A172 (cell line): ENCODE measurements around the gene ADAMTS20. TPM values are rescaled to one million over a fixed set of nuclear protein-coding genes. Genes with fewer than 3 reads are reported as not detected.

Experiments
- DNase-seq: peaks from one replicate; pipeline ENCODE4 v3.0.0-alpha.2; 2015; ENCODE audit warnings: low spot score
- total RNA-seq: library from RNA; depleted of rRNA; stranded (reverse); fragments of >200 nt; shearing (Covaris generic); gene quantifications from 2 replicates; pipeline ENCODE4 v1.2.3, GENCODE V29; 2014

The ADAMTS20 gene
- total RNA-seq, 1 experiment from 2014 or later: 0.22 TPM

GRCh38 chr12:43493261-43493797 is 58.7 kb downstream of the ADAMTS20 start:
- DNase-seq: no peak

- DNase-seq: peak; percentile 12
Observed at GRCh38 chr12:43482311-43483085, 69.5 kb downstream of the ADAMTS20 start.

GRCh38 chr12:43480591-43480990 is 71.4 kb downstream of the ADAMTS20 start:
- DNase-seq: no peak

- DNase-seq: no peak
Observed at GRCh38 chr12:43462741-43463140, 89.3 kb downstream of the ADAMTS20 start.

- DNase-seq: no peak
Observed at GRCh38 chr12:43462080-43462479, 89.9 kb downstream of the ADAMTS20 start.

- DNase-seq: no peak
Observed at GRCh38 chr12:43459285-43459684, 92.7 kb downstream of the ADAMTS20 start.

GRCh38 chr12:43453761-43454160 is 98.2 kb downstream of the ADAMTS20 start:
- peak; percentile 44 for DNase-seq

GRCh38 chr12:43444940-43445564 is 107.0 kb downstream of the ADAMTS20 start:
- DNase-seq: peak; percentile 61

- DNase-seq: no peak
Observed at GRCh38 chr12:43436597-43436996, 115.4 kb downstream of the ADAMTS20 start.

GRCh38 chr12:43434614-43435013 is 117.4 kb downstream of the ADAMTS20 start:
- DNase-seq: no peak

GRCh38 chr12:43428088-43428600 is 123.9 kb downstream of the ADAMTS20 start:
- no peak for DNase-seq

- no peak for DNase-seq
Observed at GRCh38 chr12:43425361-43425760, 126.6 kb downstream of the ADAMTS20 start.

GRCh38 chr12:43416981-43417380 is 135.0 kb downstream of the ADAMTS20 start:
- no peak for DNase-seq

- no peak for DNase-seq
Observed at GRCh38 chr12:43407816-43408645, 144.0 kb downstream of the ADAMTS20 start.

- DNase-seq: no peak
Observed at GRCh38 chr12:43406801-43407200, 145.2 kb downstream of the ADAMTS20 start.

- DNase-seq: no peak
Observed at GRCh38 chr12:43402436-43402835, 149.6 kb downstream of the ADAMTS20 start.

- DNase-seq: no peak
Observed at GRCh38 chr12:43401096-43401495, 150.9 kb downstream of the ADAMTS20 start.

- DNase-seq: no peak
Observed at GRCh38 chr12:43396671-43397070, 155.3 kb downstream of the ADAMTS20 start.

GRCh38 chr12:43392116-43392515 is 159.9 kb downstream of the ADAMTS20 start:
- no peak for DNase-seq

- DNase-seq: no peak
Observed at GRCh38 chr12:43381879-43382278, 170.1 kb downstream of the ADAMTS20 start.

- DNase-seq: no peak
Observed at GRCh38 chr12:43378448-43378847, 173.6 kb downstream of the ADAMTS20 start.

GRCh38 chr12:43370263-43370662 is 181.7 kb downstream of the ADAMTS20 start:
- peak; percentile 68 for DNase-seq
